ENCODE results near the gene MTRF1L.

Gene MTRF1L

DNA sequence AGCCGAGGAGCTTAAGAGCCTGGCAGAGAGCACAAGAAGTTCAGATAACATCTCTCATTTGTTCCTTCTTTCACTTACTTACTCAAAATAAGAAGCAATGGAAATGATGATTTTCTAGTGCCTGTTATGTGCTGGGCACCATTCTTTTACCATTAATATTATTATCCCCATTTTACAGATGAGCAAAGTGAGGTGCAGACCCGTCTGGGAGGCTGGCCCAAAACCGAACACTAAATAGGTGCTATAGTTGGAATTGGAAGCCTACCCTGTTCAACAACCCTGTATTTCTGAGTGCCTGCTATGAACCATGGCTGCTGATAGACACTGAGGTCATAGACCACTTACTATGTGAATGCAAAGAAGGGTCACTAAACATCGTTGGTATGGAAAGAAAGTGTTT lies 25.0 kb upstream of the MTRF1L start:
- no peak overlapping the region for H3K27ac ChIP-seq (replicated peaks)
- TF ChIP-seq, protein P1, sequence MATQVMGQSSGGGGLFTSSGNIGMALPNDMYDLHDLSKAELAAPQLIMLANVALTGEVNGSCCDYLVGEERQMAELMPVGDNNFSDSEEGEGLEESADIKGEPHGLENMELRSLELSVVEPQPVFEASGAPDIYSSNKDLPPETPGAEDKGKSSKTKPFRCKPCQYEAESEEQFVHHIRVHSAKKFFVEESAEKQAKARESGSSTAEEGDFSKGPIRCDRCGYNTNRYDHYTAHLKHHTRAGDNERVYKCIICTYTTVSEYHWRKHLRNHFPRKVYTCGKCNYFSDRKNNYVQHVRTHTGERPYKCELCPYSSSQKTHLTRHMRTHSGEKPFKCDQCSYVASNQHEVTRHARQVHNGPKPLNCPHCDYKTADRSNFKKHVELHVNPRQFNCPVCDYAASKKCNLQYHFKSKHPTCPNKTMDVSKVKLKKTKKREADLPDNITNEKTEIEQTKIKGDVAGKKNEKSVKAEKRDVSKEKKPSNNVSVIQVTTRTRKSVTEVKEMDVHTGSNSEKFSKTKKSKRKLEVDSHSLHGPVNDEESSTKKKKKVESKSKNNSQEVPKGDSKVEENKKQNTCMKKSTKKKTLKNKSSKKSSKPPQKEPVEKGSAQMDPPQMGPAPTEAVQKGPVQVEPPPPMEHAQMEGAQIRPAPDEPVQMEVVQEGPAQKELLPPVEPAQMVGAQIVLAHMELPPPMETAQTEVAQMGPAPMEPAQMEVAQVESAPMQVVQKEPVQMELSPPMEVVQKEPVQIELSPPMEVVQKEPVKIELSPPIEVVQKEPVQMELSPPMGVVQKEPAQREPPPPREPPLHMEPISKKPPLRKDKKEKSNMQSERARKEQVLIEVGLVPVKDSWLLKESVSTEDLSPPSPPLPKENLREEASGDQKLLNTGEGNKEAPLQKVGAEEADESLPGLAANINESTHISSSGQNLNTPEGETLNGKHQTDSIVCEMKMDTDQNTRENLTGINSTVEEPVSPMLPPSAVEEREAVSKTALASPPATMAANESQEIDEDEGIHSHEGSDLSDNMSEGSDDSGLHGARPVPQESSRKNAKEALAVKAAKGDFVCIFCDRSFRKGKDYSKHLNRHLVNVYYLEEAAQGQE (IDR thresholded peaks at IDR 0.05; ENCODE audit: insufficient replicate concordance, low read depth), result no peak
- TF ChIP-seq SPI1 (IDR thresholded peaks at IDR 0.05; ENCODE audit: borderline replicate concordance, low read depth) (no peak), POLR2AphosphoS5 (IDR thresholded peaks at IDR 0.05; ENCODE audit: low read depth) (no peak), GABPA (IDR thresholded peaks at IDR 0.05; ENCODE audit: low read depth) (no peak)
- TF ChIP-seq, protein P2, sequence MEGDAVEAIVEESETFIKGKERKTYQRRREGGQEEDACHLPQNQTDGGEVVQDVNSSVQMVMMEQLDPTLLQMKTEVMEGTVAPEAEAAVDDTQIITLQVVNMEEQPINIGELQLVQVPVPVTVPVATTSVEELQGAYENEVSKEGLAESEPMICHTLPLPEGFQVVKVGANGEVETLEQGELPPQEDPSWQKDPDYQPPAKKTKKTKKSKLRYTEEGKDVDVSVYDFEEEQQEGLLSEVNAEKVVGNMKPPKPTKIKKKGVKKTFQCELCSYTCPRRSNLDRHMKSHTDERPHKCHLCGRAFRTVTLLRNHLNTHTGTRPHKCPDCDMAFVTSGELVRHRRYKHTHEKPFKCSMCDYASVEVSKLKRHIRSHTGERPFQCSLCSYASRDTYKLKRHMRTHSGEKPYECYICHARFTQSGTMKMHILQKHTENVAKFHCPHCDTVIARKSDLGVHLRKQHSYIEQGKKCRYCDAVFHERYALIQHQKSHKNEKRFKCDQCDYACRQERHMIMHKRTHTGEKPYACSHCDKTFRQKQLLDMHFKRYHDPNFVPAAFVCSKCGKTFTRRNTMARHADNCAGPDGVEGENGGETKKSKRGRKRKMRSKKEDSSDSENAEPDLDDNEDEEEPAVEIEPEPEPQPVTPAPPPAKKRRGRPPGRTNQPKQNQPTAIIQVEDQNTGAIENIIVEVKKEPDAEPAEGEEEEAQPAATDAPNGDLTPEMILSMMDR (IDR thresholded peaks at IDR 0.05; ENCODE audit: insufficient read depth, low read length), result no peak

DNA sequence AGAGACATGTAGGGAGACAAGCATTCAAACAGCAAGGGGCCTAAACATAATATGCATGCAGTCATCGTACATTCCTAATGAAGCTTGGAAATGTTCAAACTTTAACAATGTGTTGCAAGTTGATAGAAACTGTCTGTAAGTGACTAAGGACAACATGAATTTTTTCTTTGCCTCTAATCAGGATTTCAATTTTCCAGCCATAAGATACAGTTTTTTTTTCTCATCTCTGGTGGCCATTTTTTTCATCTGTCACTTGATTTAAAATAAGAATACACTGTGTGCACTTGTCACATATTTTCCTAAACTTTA lies 22.2 kb upstream of the MTRF1L start:
- TF ChIP-seq, protein P1 (IDR thresholded peaks at IDR 0.05; ENCODE audit: insufficient replicate concordance, low read depth), result no peak
- TF ChIP-seq POLR2AphosphoS5 (IDR thresholded peaks at IDR 0.05; ENCODE audit: low read depth), result no peak
- TF ChIP-seq SPI1 (IDR thresholded peaks at IDR 0.05; ENCODE audit: borderline replicate concordance, low read depth), result no peak
- TF ChIP-seq, protein P2 (IDR thresholded peaks at IDR 0.05; ENCODE audit: insufficient read depth, low read length), result no peak
- no peak for TF ChIP-seq GABPA (IDR thresholded peaks at IDR 0.05; ENCODE audit: low read depth)
- no peak for DNase-seq (ENCODE audit: low read depth in 1 of 2, low spot score in 1 of 2)
- no peak overlapping the region for H3K4me3 ChIP-seq (replicated peaks; ENCODE audit: insufficient read depth, low read length)
- no peak overlapping the region for H3K27ac ChIP-seq (replicated peaks)
- peaks cover 4% of the 10 kb centered on the region for H3K27me3 ChIP-seq (ENCODE audit: insufficient read depth, poor library complexity, severe bottlenecking)

More for the DNA sequence above, 25.0 kb upstream of the MTRF1L start:
- DNase-seq (ENCODE audit: low read depth in 1 of 2, low spot score in 1 of 2), result no peak
- peaks cover 6% of the 10 kb centered on the region for H3K27me3 ChIP-seq (ENCODE audit: insufficient read depth, poor library complexity, severe bottlenecking)
- no peak overlapping the region for H3K4me3 ChIP-seq (replicated peaks; ENCODE audit: insufficient read depth, low read length)

DNA sequence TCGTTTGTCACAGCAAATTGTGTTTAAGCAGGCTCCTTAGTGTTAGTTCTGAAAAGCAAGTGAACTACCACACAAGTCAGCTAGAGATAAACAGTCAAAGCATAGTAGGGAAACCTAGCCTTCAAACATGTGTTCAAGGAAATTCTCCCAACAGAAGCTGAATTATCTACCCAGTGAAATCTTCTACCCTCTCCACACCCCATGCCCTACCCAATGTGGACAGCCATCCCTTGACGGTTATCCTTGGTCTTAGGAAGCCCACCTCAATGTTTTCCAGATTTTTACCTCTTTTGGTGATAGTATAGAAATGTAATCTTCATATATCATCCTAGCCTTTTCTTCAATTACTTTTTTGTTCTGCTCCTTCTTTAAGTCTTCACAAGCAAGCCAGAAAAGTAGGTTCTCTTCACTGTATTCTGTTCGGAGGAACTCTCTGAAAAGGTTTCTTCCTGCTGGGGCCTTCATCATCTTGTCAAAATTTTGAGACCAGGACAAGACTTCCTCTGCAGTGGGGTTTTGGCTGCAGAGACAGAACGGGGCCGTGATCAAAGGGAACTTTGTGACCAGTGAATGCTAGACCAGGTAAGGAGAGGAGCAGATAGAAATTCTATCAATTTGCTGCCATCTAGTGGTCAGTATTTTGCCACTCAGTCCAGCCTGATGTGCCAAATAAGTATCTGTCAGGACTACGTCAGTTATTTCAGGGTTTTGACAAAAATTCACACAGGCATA lies 21.6 kb upstream of the MTRF1L start:
- Histone ChIP-seq H3K27ac (replicated peaks) (no peak overlapping the region), H3K4me3 (replicated peaks; ENCODE audit: insufficient read depth, low read length) (no peak overlapping the region), H3K27me3 (ENCODE audit: insufficient read depth, poor library complexity, severe bottlenecking) (peaks cover 4% of the 10 kb centered on the region)
- DNase-seq (ENCODE audit: low read depth in 1 of 2, low spot score in 1 of 2), result peak in 1 of 2 experiments; percentile 56
- TF ChIP-seq, protein P1 (IDR thresholded peaks at IDR 0.05; ENCODE audit: insufficient replicate concordance, low read depth), result no peak
- TF ChIP-seq GABPA (IDR thresholded peaks at IDR 0.05; ENCODE audit: low read depth) (no peak), POLR2AphosphoS5 (IDR thresholded peaks at IDR 0.05; ENCODE audit: low read depth) (no peak), SPI1 (IDR thresholded peaks at IDR 0.05; ENCODE audit: borderline replicate concordance, low read depth) (no peak)
- TF ChIP-seq, protein P2 (IDR thresholded peaks at IDR 0.05; ENCODE audit: insufficient read depth, low read length), result peak; percentile 89
